Liver (tissue), 9 donors: ENCODE results near the gene MYF6. TPM values are rescaled to one million over a fixed set of nuclear protein-coding genes. Genes with fewer than 3 reads are reported as not detected.

ENCODE experiments used
- DNase-seq: peaks from one replicate; pipeline ENCODE4 v3.0.0-alpha.2; 2017; ENCODE audit warnings: low spot score
- H3K27ac ChIP-seq, 2 donors: one replicate each; pipeline ENCODE4 v1.7.0; 2013; ENCODE audit warnings: inconsistent platforms in 2 of 2, low read length in 2 of 2, control low read depth in 1 of 2, low read depth in 1 of 2, mild to moderate bottlenecking in 1 of 2
- H3K27me3 ChIP-seq, 4 donors: one replicate each; pipeline versions ENCODE4 v1.6.1 to v1.7.0; 2013; ENCODE audit warnings: low read length in 3 of 4, inconsistent platforms in 1 of 4, mild to moderate bottlenecking in 1 of 4, moderate library complexity in 1 of 4; ENCODE audit not compliant: control insufficient read depth in 4 of 4, insufficient read depth in 4 of 4
- H3K36me3 ChIP-seq, 4 donors: one replicate each; pipeline versions ENCODE4 v1.6.1 to v1.7.0; 2013; ENCODE audit warnings: low read length in 3 of 4, mild to moderate bottlenecking in 3 of 4, low read depth in 1 of 4, moderate library complexity in 1 of 4; ENCODE audit not compliant: control insufficient read depth in 4 of 4, insufficient read depth in 3 of 4
- H3K4me1 ChIP-seq, 4 donors: one replicate each; pipeline versions ENCODE4 v1.6.1 to v1.7.0; 2013; ENCODE audit warnings: low read length in 3 of 4, mild to moderate bottlenecking in 3 of 4, moderate library complexity in 1 of 4; ENCODE audit not compliant: control insufficient read depth in 4 of 4, insufficient read depth in 4 of 4
- H3K4me3 ChIP-seq, 3 donors: one replicate each; pipeline versions ENCODE4 v1.6.1 to v1.7.0; 2013; ENCODE audit warnings: low read length in 3 of 3, control low read depth in 1 of 3, low read depth in 1 of 3, mild to moderate bottlenecking in 1 of 3
- H3K9ac ChIP-seq, 2 donors: one replicate each; pipeline ENCODE4 v1.7.0; 2013; ENCODE audit warnings: low read length in 2 of 2, mild to moderate bottlenecking in 2 of 2, moderate library complexity in 2 of 2, control low read depth in 1 of 2, low read depth in 1 of 2
- H3K9me3 ChIP-seq, 4 donors: one replicate each; pipeline versions ENCODE4 v1.6.1 to v1.7.0; 2013; ENCODE audit warnings: low read length in 3 of 4; ENCODE audit not compliant: control insufficient read depth in 4 of 4
- CTCF ChIP-seq: fragments of 150-350 bp; IDR thresholded peaks from 2 replicates; pipeline ENCODE4 v1.5.1; 2017; ENCODE audit warnings: improper control_type of control experiment, low read depth, low read length; ENCODE audit not compliant: missing input control
- EGR1 ChIP-seq, 2 donors: IDR thresholded peaks; 2 replicates each; pipeline ENCODE4 v1.6.1; 2016 to 2018; ENCODE audit warnings: antibody characterized with exemption in 2 of 2, low read depth in 2 of 2
- FOXA1 ChIP-seq: IDR thresholded peaks from 2 replicates; pipeline ENCODE4 v1.6.1; 2016; ENCODE audit warnings: antibody characterized with exemption
- FOXA2 ChIP-seq: IDR thresholded peaks from 2 replicates; pipeline ENCODE4 v1.6.1; 2016; ENCODE audit warnings: antibody characterized with exemption
- GABPA ChIP-seq, 2 donors: IDR thresholded peaks in 1 of 2; conservative IDR thresholded peaks in 1 of 2; 2 replicates each; pipeline ENCODE4 v1.6.1; 2016; ENCODE audit warnings: antibody characterized with exemption in 2 of 2, mild to moderate bottlenecking in 1 of 2, moderate library complexity in 1 of 2
- HNF4A ChIP-seq, 2 donors: conservative IDR thresholded peaks; 2 replicates each; pipeline ENCODE4 v1.6.1; 2016; ENCODE audit warnings: antibody characterized with exemption in 2 of 2, mild to moderate bottlenecking in 2 of 2
- HNF4G ChIP-seq: IDR thresholded peaks from 2 replicates; pipeline ENCODE4 v1.6.1; 2016; ENCODE audit warnings: antibody characterized with exemption
- JUND ChIP-seq, 2 donors: IDR thresholded peaks; 2 replicates each; pipeline ENCODE4 v1.6.1; 2016; ENCODE audit warnings: antibody characterized with exemption in 2 of 2
- MAX ChIP-seq: IDR thresholded peaks from 2 replicates; pipeline ENCODE4 v1.6.1; 2016; ENCODE audit warnings: antibody characterized with exemption
- NR2F2 ChIP-seq: IDR thresholded peaks from 2 replicates; pipeline ENCODE4 v1.6.1; 2016; ENCODE audit warnings: antibody characterized with exemption
- RAD21 ChIP-seq, 2 donors: IDR thresholded peaks; 2 replicates each; pipeline ENCODE4 v1.6.1; 2016; ENCODE audit warnings: antibody characterized with exemption in 2 of 2, mild to moderate bottlenecking in 2 of 2
- RXRA ChIP-seq, 2 donors: IDR thresholded peaks; 2 replicates each; pipeline ENCODE4 v1.6.1; 2017 to 2018; ENCODE audit warnings: antibody characterized with exemption in 2 of 2, mild to moderate bottlenecking in 1 of 2
- SP1 ChIP-seq: IDR thresholded peaks from 2 replicates; pipeline ENCODE4 v1.6.1; 2018; ENCODE audit warnings: antibody characterized with exemption, mild to moderate bottlenecking
- TAF1 ChIP-seq: conservative IDR thresholded peaks from 2 replicates; pipeline ENCODE4 v1.6.1; 2016; ENCODE audit warnings: antibody characterized with exemption, mild to moderate bottlenecking
- YY1 ChIP-seq: IDR thresholded peaks from 2 replicates; pipeline ENCODE4 v1.6.1; 2016; ENCODE audit warnings: antibody characterized with exemption, mild to moderate bottlenecking
- ZBTB33 ChIP-seq: IDR thresholded peaks from 2 replicates; pipeline ENCODE4 v1.6.1; 2016; ENCODE audit warnings: antibody characterized with exemption
- WGBS: extraction: QIAGEN DNeasy Blood & Tissue Kit; methylation state at CpG from one replicate; pipeline ENCODE4 v1.1.7; 2013; 5-methylcytosine and 5-hydroxymethylcytosine counted together
- polyA plus RNA-seq, 2 donors: library from polyadenylated mRNA; stranded (reverse) in 1 of 2; unstranded in 1 of 2; fragments of 200-250 nt in 1 of 2; fragments of >200 nt in 1 of 2; fragmentation: Nextera tagmentation in 1 of 2; extraction: Ambion mirVana in 1 of 2; gene quantifications; one replicate each; pipeline versions ENCODE4 v1.2.1 to v1.2.3, GENCODE V29; 2013 to 2015
- total RNA-seq, 2 donors: library from RNA; depleted of rRNA; stranded (reverse); fragments of >200 nt; gene quantifications; one replicate each; pipeline ENCODE4 v1.2.3, GENCODE V29; 2014
- TF ChIP-seq, protein P1 (sequence below): IDR thresholded peaks from 2 replicates; pipeline ENCODE4 v1.6.1; 2016; ENCODE audit warnings: antibody characterized with exemption, mild to moderate bottlenecking
- TF ChIP-seq, protein P2 (sequence below): IDR thresholded peaks from 2 replicates; pipeline ENCODE4 v1.6.1; 2016; ENCODE audit warnings: antibody characterized with exemption
- donor health status: healthy.
- donor health status: healthy.
- donor health status: healthy.
- donor health status: healthy.
- donor health status: healthy.

MYF6 gene
- total and polyA plus RNA-seq, 4 donors: 0.05 to 0.18 TPM; not detected in 2

DNA sequence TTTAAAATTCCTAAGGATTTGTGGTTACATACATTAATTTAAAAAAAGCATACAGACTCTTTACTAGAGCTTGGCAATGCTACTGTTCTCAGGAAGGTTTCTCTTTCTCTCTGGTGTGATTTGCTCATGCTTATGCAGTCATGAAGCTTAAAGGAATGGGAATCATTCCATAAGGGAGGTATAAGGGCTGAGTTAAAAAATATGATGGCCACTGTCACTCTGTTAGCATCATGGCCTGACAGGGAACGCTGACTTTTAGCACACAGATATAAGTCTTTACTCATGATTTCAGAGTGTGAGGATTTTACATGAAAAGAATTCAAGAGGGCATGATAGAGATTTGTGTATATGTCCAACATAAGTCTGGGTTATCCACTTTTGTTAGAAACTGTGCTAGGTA lies 13.1 kb downstream of the MYF6 start:
- TF ChIP-seq FOXA1 (no peak), HNF4G (no peak), GABPA (IDR thresholded peaks at IDR 0.05 in 1 of 2, conservative IDR thresholded peaks at IDR 0.05 in 1 of 2) (no peak), EGR1 (IDR thresholded peaks at IDR 0.05; ENCODE audit: low read depth in 2 of 2) (no peak)
- H3K4me1 ChIP-seq: no peaks in the 10 kb centered on the region
- 86% methylated on average over 1 of the region's 1 CpG for WGBS
- DNase-seq: no peak
- no peak overlapping the region for H3K27ac ChIP-seq
- no peaks in the 10 kb centered on the region for H3K36me3 ChIP-seq
- H3K9me3 ChIP-seq: no peaks in the 10 kb centered on the region
- H3K9ac ChIP-seq: no peak overlapping the region
- H3K4me3 ChIP-seq: no peak overlapping the region
- H3K27me3 ChIP-seq: no peaks in the 10 kb centered on the region

GRCh38 chr12:80721326-80721725 lies 13.9 kb downstream of the MYF6 start:
- no peaks in the 10 kb centered on the region for H3K4me1 ChIP-seq
- 78% methylated on average over 3 of the region's 3 CpGs for WGBS
- no peaks in the 10 kb centered on the region for H3K27me3 ChIP-seq
- H3K9ac ChIP-seq: no peak overlapping the region
- no peaks in the 10 kb centered on the region for H3K9me3 ChIP-seq
- H3K36me3 ChIP-seq: no peaks in the 10 kb centered on the region
- DNase-seq: no peak
- TF ChIP-seq, protein P1, sequence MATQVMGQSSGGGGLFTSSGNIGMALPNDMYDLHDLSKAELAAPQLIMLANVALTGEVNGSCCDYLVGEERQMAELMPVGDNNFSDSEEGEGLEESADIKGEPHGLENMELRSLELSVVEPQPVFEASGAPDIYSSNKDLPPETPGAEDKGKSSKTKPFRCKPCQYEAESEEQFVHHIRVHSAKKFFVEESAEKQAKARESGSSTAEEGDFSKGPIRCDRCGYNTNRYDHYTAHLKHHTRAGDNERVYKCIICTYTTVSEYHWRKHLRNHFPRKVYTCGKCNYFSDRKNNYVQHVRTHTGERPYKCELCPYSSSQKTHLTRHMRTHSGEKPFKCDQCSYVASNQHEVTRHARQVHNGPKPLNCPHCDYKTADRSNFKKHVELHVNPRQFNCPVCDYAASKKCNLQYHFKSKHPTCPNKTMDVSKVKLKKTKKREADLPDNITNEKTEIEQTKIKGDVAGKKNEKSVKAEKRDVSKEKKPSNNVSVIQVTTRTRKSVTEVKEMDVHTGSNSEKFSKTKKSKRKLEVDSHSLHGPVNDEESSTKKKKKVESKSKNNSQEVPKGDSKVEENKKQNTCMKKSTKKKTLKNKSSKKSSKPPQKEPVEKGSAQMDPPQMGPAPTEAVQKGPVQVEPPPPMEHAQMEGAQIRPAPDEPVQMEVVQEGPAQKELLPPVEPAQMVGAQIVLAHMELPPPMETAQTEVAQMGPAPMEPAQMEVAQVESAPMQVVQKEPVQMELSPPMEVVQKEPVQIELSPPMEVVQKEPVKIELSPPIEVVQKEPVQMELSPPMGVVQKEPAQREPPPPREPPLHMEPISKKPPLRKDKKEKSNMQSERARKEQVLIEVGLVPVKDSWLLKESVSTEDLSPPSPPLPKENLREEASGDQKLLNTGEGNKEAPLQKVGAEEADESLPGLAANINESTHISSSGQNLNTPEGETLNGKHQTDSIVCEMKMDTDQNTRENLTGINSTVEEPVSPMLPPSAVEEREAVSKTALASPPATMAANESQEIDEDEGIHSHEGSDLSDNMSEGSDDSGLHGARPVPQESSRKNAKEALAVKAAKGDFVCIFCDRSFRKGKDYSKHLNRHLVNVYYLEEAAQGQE: no peak
- no peak for TF ChIP-seq HNF4G
- no peak for TF ChIP-seq FOXA2
- TF ChIP-seq RXRA (IDR thresholded peaks at IDR 0.05): no peak
- no peak for TF ChIP-seq HNF4A (conservative IDR thresholded peaks at IDR 0.05)
- TF ChIP-seq YY1: no peak
- TF ChIP-seq GABPA (IDR thresholded peaks at IDR 0.05 in 1 of 2, conservative IDR thresholded peaks at IDR 0.05 in 1 of 2): no peak
- TF ChIP-seq RAD21 (IDR thresholded peaks at IDR 0.05): no peak
- no peak for TF ChIP-seq NR2F2
- TF ChIP-seq JUND (IDR thresholded peaks at IDR 0.05): no peak
- no peak for TF ChIP-seq EGR1 (IDR thresholded peaks at IDR 0.05; ENCODE audit: low read depth in 2 of 2)
- no peak for TF ChIP-seq ZBTB33
- TF ChIP-seq MAX: no peak
- TF ChIP-seq CTCF: no peak
- TF ChIP-seq, protein P2, sequence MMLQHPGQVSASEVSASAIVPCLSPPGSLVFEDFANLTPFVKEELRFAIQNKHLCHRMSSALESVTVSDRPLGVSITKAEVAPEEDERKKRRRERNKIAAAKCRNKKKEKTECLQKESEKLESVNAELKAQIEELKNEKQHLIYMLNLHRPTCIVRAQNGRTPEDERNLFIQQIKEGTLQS: no peak
- no peak for TF ChIP-seq TAF1
- no peak for TF ChIP-seq SP1
- TF ChIP-seq FOXA1: no peak
- no peak overlapping the region for H3K27ac ChIP-seq
- no peak overlapping the region for H3K4me3 ChIP-seq
